Lower leg skin (tissue), 3 donors: ENCODE measurements around the gene IFRD2.

ENCODE experiments used
- POLR2A ChIP-seq, 2 donors: fragments of 450-650 bp; IDR thresholded peaks; one replicate each; pipeline ENCODE4 v1.6.1; 2016 to 2017; ENCODE audit warnings: antibody characterized with exemption in 2 of 2, mild to moderate bottlenecking in 1 of 2, moderate library complexity in 1 of 2
- TF ChIP-seq, protein P1 (sequence below), 3 donors: fragments of 450-650 bp; IDR thresholded peaks; one replicate each; pipeline ENCODE4 v1.5.1; 2016; ENCODE audit warnings: antibody characterized with exemption in 3 of 3, mild to moderate bottlenecking in 3 of 3, moderate library complexity in 2 of 3

DNA sequence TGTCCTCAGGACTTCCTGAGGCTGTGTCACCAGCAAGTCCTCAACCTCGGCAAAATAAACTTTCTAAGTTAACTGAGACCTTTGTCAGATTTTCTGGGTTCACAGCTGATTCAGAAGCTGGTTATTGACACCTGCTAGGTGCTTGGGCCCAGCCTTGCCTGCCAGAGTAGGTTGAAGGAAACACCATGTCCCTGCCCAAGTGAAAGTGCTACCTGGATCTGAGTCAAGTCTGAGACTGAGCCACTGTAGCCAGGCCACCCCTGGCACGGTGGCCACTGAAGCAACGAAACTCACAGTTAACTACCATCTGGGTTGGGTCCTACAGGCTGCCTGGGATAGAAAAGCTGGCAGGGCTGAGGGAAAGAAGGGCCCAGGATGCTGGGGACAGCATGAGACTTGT, 22.1 kb upstream of the IFRD2 start:
- TF ChIP-seq, protein P1, sequence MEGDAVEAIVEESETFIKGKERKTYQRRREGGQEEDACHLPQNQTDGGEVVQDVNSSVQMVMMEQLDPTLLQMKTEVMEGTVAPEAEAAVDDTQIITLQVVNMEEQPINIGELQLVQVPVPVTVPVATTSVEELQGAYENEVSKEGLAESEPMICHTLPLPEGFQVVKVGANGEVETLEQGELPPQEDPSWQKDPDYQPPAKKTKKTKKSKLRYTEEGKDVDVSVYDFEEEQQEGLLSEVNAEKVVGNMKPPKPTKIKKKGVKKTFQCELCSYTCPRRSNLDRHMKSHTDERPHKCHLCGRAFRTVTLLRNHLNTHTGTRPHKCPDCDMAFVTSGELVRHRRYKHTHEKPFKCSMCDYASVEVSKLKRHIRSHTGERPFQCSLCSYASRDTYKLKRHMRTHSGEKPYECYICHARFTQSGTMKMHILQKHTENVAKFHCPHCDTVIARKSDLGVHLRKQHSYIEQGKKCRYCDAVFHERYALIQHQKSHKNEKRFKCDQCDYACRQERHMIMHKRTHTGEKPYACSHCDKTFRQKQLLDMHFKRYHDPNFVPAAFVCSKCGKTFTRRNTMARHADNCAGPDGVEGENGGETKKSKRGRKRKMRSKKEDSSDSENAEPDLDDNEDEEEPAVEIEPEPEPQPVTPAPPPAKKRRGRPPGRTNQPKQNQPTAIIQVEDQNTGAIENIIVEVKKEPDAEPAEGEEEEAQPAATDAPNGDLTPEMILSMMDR (IDR thresholded peaks at IDR 0.05), result no peak
- no peak for TF ChIP-seq POLR2A (IDR thresholded peaks at IDR 0.05)
